HG03439 (cell line): Measurements from ENCODE around the gene CCDC9B.

ENCODE experiments used
- ATAC-seq: cut with Tn5 transposase; IDR thresholded peaks from one replicate; pipeline ENCODE4 v1.9.1; 2021; ENCODE audit warnings: mild to moderate bottlenecking, moderate library complexity; ENCODE audit not compliant: unreplicated experiment

Gene CCDC9B

DNA sequence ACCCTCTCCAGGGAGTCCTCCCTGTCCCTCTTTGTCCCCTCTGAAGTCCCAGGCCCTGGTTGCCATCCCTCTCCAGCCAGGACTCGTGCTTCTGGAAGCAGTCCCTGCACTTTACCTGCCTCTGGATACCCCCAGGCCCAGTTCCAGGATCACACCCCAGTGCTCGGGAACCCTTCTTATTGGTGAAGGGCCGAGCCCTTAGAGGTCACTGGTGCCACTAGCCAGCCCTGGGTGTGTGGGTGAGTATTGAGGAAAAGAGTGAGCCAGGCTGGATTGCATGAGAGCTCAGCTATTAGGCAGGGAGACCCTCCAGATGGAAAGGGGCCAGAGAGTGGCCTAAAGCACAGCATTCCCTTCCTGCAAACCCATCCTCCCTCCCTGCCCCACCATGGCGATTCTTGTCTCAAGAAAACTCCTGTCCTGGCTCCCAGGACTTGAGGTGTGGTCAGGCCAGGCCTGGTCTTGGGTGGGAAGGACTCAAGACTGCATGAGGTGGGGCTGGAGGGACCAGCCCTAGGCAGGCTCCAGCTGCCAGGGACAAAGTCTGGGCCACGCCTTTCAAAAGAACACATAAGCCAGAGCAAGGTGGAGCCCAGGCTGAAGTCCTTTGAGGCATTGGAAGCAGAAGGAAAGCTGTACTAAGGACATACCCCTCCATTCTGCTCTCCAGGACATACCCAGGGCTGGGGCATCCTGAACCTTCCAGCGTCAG, 5.3 kb upstream of the CCDC9B start:
- ATAC-seq, result no peak

- ATAC-seq, result no peak
These were observed 4.6 kb upstream of the CCDC9B start for GRCh38 chr15:40345225-40345866.

DNA sequence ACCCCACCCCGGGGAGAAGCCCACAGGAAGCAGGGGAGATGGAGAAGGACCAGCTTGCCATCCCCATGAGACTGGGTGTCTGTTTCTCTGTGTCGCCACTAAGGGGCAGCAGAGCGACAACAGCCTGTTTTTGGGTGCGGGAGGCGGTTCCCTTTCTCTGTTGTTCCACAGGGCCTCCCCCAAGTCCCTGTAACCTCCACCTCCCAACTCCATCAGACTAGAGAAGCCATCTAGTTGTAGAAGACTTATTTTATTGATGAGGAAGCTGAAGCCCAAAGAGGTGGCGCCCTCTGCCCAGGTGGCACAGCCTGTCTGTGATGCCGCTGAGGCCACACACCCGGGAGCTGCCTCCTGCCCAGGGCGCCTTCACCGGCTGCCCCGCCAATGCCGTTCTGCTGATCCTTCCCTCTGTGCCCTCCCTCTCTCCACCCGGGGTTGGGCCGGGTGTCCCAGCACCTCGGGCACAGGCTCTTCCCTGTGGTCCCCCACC, 3.9 kb upstream of the CCDC9B start:
- no peak for ATAC-seq

DNA sequence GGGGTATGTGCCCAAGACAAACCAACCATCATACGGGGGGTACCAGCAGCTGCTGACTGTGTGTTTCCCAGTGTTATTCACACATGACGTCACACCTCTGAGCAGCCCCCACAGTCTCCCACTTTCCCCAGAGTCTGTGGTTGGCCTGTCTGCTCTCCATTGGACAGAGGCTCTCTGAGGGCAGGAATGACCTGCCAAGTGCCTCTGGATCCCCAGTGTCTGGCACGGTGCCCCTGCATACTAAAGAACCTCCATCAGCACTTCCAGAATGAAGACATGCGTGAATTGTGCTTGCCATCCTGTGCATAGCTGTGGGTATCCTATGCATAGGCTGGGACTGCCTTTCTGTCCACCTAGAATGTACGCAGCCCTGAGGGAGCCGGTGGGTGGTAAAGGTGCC, 3.5 kb upstream of the CCDC9B start:
- no peak for ATAC-seq

DNA sequence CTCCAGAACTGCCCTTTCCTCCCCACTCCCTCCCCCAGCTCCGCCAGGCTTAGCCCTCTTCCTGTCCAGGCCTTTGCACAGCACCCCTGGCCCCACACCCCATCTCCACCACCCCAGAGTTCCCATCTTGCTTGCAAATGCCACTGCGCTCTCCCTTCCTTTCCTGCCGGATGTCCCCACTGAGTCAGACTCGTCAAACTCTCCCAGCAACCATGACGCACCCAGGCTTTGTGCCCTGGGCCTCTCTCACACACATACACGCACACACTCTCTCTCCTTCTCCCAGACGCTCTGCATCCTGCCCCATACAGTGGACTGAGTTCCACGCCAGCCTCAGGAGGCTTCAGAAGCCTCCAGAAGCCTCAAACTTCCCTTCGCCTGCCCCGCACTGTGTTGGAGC, 2.8 kb upstream of the CCDC9B start:
- ATAC-seq, result no peak

DNA sequence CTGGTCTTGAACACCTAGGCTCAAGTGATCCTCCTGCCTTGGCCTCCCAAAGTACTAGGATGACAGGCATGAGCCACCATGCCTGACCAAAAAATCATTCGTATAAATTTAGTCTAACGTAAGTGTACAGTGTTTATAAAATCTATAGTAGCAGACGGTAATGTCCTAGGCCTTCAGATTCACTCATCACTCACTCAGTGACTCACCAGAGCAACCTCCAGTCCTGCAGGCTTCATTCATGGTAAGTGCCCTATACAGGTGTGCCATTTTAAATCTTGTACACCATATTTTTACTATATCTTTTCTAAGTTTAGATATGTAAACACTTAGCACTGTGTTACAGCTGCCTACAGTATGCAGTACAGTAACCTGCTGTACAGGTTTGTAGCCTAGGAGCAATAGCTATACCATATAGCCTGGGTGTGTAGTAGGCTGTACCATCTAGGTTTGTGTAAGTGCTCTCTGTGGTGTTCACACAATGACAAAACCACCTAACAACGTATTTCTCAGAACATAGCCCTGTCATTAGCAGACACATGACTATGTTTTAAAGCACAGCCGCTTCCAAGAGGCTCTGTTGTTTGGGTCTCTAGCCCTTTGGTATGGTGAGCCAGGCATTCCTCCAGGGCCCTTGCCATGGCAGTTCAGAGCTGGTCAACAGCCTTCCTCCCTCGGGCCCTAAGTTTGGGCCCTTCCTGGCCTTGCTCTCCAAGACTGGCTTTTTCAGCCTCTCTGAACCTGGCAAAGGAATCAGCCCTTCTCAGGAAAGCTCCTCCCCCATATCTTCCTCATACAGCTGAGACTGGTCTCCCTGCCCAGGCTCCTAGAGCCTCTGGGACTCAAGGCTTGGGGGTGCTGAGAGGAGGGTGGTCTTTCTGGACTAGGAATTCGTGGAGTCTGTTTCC, 1.9 kb upstream of the CCDC9B start:
- no peak for ATAC-seq

DNA sequence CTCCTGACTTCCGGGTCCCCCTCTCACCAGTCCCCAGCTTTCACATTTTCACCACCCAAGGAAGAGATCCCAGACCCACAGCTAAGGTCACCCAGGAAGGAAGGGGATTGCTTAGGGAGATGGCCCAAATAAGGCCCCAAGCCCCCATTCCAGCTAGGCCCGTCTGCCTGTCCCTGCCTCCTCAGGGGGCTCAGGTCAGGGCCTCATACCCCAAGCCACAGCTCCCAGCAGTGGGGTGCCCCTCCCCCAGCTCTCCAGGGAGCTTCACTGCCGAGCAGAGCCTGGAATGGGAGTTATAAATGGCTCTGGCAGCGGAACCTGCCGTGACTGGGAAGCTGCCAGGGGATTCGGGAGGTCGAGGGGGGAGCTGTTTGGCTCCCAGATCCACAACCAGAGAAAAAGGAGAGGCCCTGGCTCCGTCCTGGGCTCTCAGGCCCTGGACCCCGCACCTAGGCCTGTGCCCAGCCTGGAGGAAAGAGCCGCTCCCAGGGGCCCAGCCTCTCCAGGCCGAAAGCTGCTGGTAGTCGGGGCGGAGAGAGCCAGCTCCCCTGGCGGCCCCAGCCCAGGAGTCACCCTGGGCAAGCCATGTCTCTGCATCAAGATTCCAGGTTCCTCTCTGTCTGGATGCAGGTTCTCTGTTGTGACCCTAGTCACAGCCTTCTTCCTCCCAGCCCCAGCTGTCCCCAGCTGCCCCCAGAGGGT, 550 bp downstream of the CCDC9B start:
- ATAC-seq, result no peak

DNA sequence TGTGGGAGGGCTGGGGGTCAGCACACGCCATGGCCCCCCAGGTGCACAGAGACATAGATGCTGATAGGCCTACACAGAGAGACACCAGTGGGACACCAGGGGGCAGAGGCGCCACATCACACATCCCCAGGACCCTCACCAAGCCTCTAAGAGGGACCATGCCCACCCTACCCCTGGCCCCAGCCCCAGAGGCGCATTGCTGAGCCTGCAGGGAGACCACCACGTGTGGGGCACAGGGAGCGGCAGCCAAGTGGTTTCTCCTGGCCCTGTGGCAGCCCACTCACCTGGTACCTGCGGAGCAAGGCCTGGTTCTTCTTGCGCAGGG, 1.2 kb downstream of the CCDC9B start:
- ATAC-seq, result no peak

DNA sequence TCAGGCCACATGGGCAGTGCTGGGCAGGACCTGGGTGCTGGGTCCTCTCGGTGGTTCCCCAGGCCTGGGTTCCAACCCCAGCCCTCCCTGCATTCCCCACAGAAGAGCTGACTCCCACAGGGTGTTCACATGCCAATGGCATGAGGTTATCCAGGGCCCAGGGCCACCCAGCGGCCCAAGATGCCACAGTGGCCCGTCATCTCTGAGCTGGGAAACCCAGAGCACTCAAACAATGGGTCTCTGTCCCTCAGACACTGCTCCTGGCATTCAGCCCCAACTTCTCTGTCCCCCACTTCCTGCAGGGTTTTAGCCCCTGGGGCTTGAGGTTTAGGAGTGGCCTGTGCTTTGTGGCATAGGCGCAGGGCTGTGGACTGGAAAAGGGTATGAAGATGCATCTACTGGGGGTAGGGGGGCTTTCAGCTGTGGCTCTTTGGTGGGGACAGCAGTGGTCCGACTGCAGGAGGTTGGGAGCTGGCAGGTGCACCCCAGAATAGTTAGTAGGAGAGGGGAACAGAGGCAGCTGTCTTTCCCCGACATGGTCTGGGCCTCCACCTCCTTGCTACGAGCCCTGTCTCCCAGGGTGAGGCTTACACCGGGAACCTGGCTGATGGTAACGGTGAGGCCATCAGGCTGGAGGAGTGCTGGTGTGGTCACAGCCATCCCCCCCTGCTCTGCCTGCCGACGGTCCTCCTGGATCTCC, 1.7 kb downstream of the CCDC9B start:
- no peak for ATAC-seq

- peak; percentile 50 for ATAC-seq
These were observed 2.6 kb downstream of the CCDC9B start for GRCh38 chr15:40338041-40338657.

- ATAC-seq, result no peak
These were observed 3.1 kb downstream of the CCDC9B start for GRCh38 chr15:40337597-40337996.

GRCh38 chr15:40336744-40337122, 4.0 kb downstream of the CCDC9B start:
- no peak for ATAC-seq

GRCh38 chr15:40335938-40336743, 4.6 kb downstream of the CCDC9B start:
- no peak for ATAC-seq

- ATAC-seq, result no peak
These were observed 5.6 kb downstream of the CCDC9B start for GRCh38 chr15:40334941-40335795.

- ATAC-seq, result no peak
These were observed 6.2 kb downstream of the CCDC9B start for GRCh38 chr15:40334541-40334940.

GRCh38 chr15:40333922-40334492, 6.7 kb downstream of the CCDC9B start:
- no peak for ATAC-seq

DNA sequence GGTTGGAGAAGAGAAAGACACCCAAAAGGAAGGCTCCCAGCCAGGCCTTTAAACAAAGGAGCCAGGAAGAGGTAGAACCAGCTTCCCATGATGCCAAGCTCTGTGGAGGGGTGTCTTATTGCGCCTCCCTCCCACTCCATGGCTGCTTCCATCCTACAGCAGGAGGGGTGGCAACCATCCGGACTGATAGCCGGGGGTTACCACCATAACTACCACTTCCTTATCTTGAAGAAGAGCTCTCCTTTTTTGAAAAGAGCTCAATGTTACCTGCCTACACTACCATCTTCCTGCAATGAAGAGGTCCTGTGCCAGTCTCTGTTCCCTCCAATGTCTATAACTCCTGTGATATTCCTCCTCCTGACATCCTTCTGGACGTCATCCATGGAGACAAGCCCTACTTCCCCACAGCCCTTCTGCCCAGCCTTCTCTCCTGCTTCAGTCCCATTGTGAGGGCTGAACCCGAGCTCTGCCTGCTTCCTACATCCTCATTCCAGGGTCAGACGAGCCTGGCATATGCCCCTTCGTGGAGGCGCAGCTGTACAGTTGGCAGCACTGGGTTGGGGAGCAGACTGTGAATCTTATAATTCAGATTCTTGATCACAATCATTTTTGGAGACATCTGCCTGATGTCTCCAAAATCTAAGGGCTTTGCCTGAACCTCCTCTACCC, 8.5 kb downstream of the CCDC9B start:
- no peak for ATAC-seq
